Breast epithelium (tissue), 3 donors: ENCODE data around the gene ECE1.
"Not testable (repeated sequence)": the region's sequence is repeated elsewhere in the genome, so short reads cannot be mapped to it uniquely, and the experiment has no call there.

Source experiments
- CTCF ChIP-seq, 3 donors: fragments of 450-650 bp; IDR thresholded peaks; one replicate each; pipeline ENCODE4 v1.5.1; 2016 to 2017; ENCODE audit warnings: antibody characterized with exemption in 3 of 3, mild to moderate bottlenecking in 3 of 3, moderate library complexity in 3 of 3
- POLR2A ChIP-seq: fragments of 450-650 bp; IDR thresholded peaks from one replicate; pipeline ENCODE4 v1.6.1; 2016; ENCODE audit warnings: antibody characterized with exemption, mild to moderate bottlenecking, moderate library complexity

GRCh38 chr1:21178271-21178670 lies 112.0 kb downstream of the ECE1 start:
- not testable (repeated sequence) for TF ChIP-seq CTCF (IDR thresholded peaks at IDR 0.05); POLR2A
